ENCODE results near the gene COQ9. TPM values are rescaled to one million over a fixed set of nuclear protein-coding genes. Genes with fewer than 3 reads are reported as not detected.

The COQ9 gene, protein sequence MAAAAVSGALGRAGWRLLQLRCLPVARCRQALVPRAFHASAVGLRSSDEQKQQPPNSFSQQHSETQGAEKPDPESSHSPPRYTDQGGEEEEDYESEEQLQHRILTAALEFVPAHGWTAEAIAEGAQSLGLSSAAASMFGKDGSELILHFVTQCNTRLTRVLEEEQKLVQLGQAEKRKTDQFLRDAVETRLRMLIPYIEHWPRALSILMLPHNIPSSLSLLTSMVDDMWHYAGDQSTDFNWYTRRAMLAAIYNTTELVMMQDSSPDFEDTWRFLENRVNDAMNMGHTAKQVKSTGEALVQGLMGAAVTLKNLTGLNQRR
- total RNA-seq, result 51.0 TPM

DNA sequence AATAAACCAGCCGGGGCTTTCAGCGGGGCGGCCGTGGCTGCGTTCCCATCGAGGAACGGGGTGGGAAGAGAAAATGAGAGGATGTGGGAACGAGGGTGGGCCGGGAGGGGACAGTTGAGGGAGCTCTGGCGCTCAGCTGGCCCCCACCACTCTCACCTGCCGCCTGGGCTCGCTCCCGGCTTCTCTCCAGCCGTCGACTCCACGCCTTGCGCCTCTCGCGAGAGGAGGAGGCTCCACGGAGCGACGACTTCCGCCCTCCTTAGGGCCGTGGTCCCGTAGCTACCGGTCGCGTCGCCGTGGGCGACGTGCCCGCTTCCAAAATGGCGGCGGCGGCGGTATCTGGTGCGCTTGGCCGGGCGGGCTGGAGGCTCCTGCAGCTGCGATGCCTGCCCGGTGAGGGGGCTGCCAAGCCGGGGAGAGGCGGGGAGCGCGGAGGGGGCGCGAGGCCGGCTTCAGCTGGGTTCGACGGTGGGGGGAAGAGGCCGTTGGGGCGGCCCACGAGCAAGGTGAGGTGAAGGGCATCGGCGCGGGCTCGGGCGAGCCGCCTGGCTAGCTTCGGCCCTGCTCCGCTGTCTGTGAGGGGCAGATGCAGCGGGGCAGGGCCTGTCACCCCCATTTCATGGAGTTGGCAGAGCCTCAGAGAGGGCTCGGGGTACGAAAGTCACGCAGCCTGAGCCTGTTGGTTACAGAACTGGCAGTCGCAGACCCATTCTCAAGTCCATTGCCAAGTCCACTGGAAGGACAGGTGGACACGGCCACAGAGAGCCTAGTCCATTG is at the start of gene COQ9, which contains the start of gene CIAPIN1:
COQ9 (plus strand) TSS at position 294 of the 777 bp plus-strand sequence; CDS start at position 321, 27 bp downstream.
CIAPIN1 (minus strand) TSS at position 200 of the 777 bp plus-strand sequence. CDS start 6,457 bp downstream, outside the sequence.

DNA sequence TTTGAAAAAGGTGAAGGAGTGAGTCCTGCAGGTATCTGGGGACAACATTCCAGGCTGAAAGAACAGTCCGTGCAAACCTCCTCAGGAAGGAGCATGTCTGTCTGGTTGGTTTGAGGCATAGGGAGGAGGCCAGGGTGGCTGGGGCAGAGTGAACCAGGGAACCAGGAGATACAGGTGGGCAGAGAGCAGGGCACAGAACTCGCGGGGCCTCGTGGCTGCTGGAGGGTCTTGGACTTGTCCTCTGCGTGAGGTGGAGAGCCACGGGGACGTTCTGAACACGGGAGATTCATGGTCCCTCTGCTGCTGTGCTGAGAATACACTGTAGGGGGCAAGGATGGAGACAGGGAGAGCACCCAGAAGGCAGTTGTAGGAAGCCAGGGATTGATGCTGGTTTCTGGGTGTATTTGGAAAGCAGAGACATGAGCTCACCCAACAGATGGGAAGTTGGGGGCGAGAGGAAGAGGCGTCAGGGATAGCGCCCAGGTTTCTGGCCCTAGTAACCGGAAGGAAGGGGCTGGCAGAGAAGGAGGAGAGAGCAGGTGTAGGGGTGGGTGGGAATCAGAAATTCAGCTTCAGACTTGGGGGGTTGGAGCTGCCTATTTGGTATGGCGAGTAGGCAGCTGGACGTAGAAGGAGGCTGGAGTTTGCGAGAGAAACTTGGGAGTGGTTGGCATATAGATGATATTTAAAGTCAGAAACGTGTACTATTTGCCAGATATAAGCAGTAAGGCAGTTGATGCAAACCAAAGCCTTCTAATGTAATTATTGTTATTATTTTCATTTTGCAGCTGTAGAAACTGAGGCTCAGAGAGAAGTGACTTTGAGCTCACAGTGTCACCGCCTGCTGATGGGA is 43.1 kb upstream of the COQ9 start, which contains the start of gene CCL17:
CCL17 (plus strand) TSS at position 803 of the 853 bp plus-strand sequence. CDS start 9,166 bp downstream, outside the sequence.

DNA sequence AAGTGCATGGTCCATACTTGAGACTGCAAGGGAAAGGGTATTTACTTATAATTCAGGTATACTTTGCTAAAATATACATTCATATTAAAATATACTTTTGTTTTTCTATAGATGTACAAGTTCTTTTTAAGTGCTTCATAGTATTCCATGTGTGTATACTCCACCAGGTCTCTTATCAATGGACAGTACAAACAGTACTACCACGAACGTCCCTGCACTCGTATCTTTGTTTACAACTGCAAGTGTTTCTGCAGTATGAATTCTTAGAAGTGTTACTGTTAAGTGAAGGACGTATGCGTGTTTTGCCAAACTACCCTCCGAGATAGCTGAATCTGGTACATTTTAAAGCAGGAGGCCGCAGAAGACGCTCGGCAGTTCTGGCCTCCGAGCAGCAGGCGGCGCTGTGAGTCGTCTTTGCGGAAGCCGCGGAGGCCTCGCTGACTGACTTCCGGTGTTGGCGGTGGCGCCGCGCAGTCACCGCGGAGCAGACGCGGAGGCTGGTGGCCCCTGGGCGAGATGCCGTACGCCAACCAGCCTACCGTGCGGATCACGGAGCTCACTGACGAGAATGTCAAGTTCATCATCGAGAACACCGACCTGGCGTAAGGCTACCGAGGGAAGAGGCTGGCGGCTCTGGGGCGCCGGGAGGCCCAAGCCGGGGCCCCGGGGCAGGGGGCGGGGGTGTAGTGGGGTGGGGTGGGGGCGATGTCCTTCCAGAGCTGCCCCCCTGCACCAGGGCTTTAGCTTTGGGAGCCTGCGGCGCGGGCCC is 15.1 kb downstream of the COQ9 start, which contains the start of gene POLR2C:
POLR2C (plus strand) TSS at position 471 of the 769 bp plus-strand sequence; CDS start at position 517, 46 bp downstream.

GRCh38 chr16:57485916-57486857 is 38.9 kb downstream of the COQ9 start, which contains the start of gene DOK4:
Gene DOK4, minus strand, starts transcription at chr16:57486493. Its CDS starts 6,986 bp downstream, at chr16:57479507.

Other genes with a start within 250 kb of the COQ9 start
- 61.7 TPM for gene ARL2BP, start 202.2 kb upstream of the COQ9 start, total RNA-seq
- 2.8 TPM for gene PLLP, start 162.8 kb upstream of the COQ9 start, total RNA-seq
- gene CCL22, start 88.7 kb upstream of the COQ9 start, total RNA-seq, result not detected
- 3.1 TPM for gene CX3CL1, start 75.0 kb upstream of the COQ9 start, total RNA-seq
- not detected for gene CCL17, start 42.7 kb upstream of the COQ9 start, total RNA-seq
- gene CIAPIN1, start 94 bp upstream of the COQ9 start, total RNA-seq, result 73.6 TPM
- gene POLR2C, start 15.2 kb downstream of the COQ9 start, total RNA-seq, result 80.1 TPM
- gene DOK4, start 39.0 kb downstream of the COQ9 start, total RNA-seq, result 66.7 TPM
- gene CCDC102A, start 89.1 kb downstream of the COQ9 start, total RNA-seq, result 0.94 TPM
- gene ADGRG5, start 95.2 kb downstream of the COQ9 start, total RNA-seq, result 0.31 TPM
- gene ADGRG1, start 181.2 kb downstream of the COQ9 start, total RNA-seq, result 75.1 TPM
- gene ADGRG3, start 220.8 kb downstream of the COQ9 start, total RNA-seq, result not detected
- gene DRC7, start 247.3 kb downstream of the COQ9 start, total RNA-seq, result 0.31 TPM

Measured in parietal lobe (tissue), 1 donor.